HL-60/S4 (cell line): Measurements from ENCODE around the gene SPOCK3.
"Not testable (repeated sequence)": the region's sequence is repeated elsewhere in the genome, so short reads cannot be mapped to it uniquely, and the experiment has no call there.

Source experiments
- in situ Hi-C: fragments of 300-500 bp; cut with MboI; formaldehyde crosslinking; loops from 2 replicates; pipeline ENCODE4 v1.14.3; 2022; ENCODE audit warnings: low sequenced_read_pairs

Gene SPOCK3

GRCh38 chr4:166836865-166837264 is 397.4 kb downstream of the SPOCK3 start:
- in situ Hi-C loops: no loop called here

GRCh38 chr4:166827629-166828028 is 406.7 kb downstream of the SPOCK3 start:
- in situ Hi-C loops: no loop called here

- in situ Hi-C loops: no loop called here
These were observed 407.1 kb downstream of the SPOCK3 start for GRCh38 chr4:166827167-166827566.

GRCh38 chr4:166823848-166824247 is 410.4 kb downstream of the SPOCK3 start:
- in situ Hi-C loops: no loop called here

GRCh38 chr4:166823126-166823525 is 411.2 kb downstream of the SPOCK3 start:
- in situ Hi-C loops: no loop called here

- in situ Hi-C loops: no loop called here
These were observed 411.9 kb downstream of the SPOCK3 start for GRCh38 chr4:166822386-166822785.

- in situ Hi-C loops: no loop called here
These were observed 417.4 kb downstream of the SPOCK3 start for GRCh38 chr4:166816890-166817289.

GRCh38 chr4:166808380-166808779 is 425.9 kb downstream of the SPOCK3 start:
- in situ Hi-C loops: no loop called here

- in situ Hi-C loops: no loop called here
These were observed 431.9 kb downstream of the SPOCK3 start for GRCh38 chr4:166802346-166802745.

GRCh38 chr4:166798126-166798525 is 436.2 kb downstream of the SPOCK3 start:
- in situ Hi-C loops: no loop called here

- in situ Hi-C loops: no loop called here
These were observed 456.5 kb downstream of the SPOCK3 start for GRCh38 chr4:166777760-166778159.

GRCh38 chr4:166763018-166763417 is 471.3 kb downstream of the SPOCK3 start:
- in situ Hi-C loops: no loop called here

GRCh38 chr4:166741742-166742141 is 492.6 kb downstream of the SPOCK3 start:
- in situ Hi-C loops: no loop called here

- in situ Hi-C loops: not testable (repeated sequence)
These were observed 495.1 kb downstream of the SPOCK3 start for GRCh38 chr4:166739215-166739614.

GRCh38 chr4:166737430-166737829 is 496.9 kb downstream of the SPOCK3 start:
- in situ Hi-C loops: no loop called here

- in situ Hi-C loops: no loop called here
These were observed 498.7 kb downstream of the SPOCK3 start for GRCh38 chr4:166735553-166735952.

GRCh38 chr4:166734797-166735196 is 499.5 kb downstream of the SPOCK3 start:
- in situ Hi-C loops: no loop called here

GRCh38 chr4:166733686-166734085 is 500.6 kb downstream of the SPOCK3 start:
- in situ Hi-C loops: no loop called here

GRCh38 chr4:166726832-166727231 is 507.5 kb downstream of the SPOCK3 start:
- in situ Hi-C loops: no loop called here

GRCh38 chr4:166724369-166724768 is 509.9 kb downstream of the SPOCK3 start:
- in situ Hi-C loops: no loop called here

GRCh38 chr4:166723532-166724140 is 510.7 kb downstream of the SPOCK3 start:
- in situ Hi-C loops: no loop called here

GRCh38 chr4:166715748-166716713 is 518.3 kb downstream of the SPOCK3 start:
- in situ Hi-C loops: not testable (repeated sequence)
